BE2C (cell line): Measurements from ENCODE around the gene ZSWIM9.
A peak's percentile ranks its signal among the peaks of the same experiment; 100 is the strongest.

Source experiments
- DNase-seq: peaks from one replicate; pipeline ENCODE4 v3.0.0-alpha.2; 2020
- H3K27me3 ChIP-seq: fragments of 250-450 bp; sonication (Bioruptor Pico); 2 replicates; pipeline ENCODE4 v1.5.1; 2020; ENCODE audit warnings: mild to moderate bottlenecking
- H3K36me3 ChIP-seq: fragments of 250-450 bp; sonication (Bioruptor Pico); 2 replicates; pipeline ENCODE4 v1.5.1; 2020; ENCODE audit warnings: mild to moderate bottlenecking
- H3K4me1 ChIP-seq: fragments of 250-450 bp; sonication (Bioruptor Pico); 2 replicates; pipeline ENCODE4 v1.5.1; 2020
- H3K4me3 ChIP-seq: 2 replicates; pipeline ENCODE4 v1.5.1; 2011; ENCODE audit warnings: low read depth, low read length
- H3K9me3 ChIP-seq: fragments of 250-450 bp; sonication (Bioruptor Pico); 2 replicates; pipeline ENCODE4 v1.5.1; 2020
- CTCF ChIP-seq: IDR thresholded peaks from 2 replicates; pipeline ENCODE4 v1.5.1; 2012; ENCODE audit warnings: mild to moderate bottlenecking, low read depth, low read length

Gene ZSWIM9

GRCh38 chr19:48190288-48190884 lies 19.9 kb downstream of the ZSWIM9 start:
- TF ChIP-seq CTCF, result peak; percentile 55
- peak; percentile 85 for DNase-seq

GRCh38 chr19:48190885-48191284 lies 20.4 kb downstream of the ZSWIM9 start:
- no peak for DNase-seq
- H3K4me3 ChIP-seq, result no peak overlapping the region
- no peaks in the 10 kb centered on the region for H3K9me3 ChIP-seq
- peaks cover 9% of the 10 kb centered on the region for H3K36me3 ChIP-seq
- no peak for TF ChIP-seq CTCF
- no peaks in the 10 kb centered on the region for H3K4me1 ChIP-seq
- H3K27me3 ChIP-seq, result no peaks in the 10 kb centered on the region

More at GRCh38 chr19:48190288-48190884, 19.9 kb downstream of the ZSWIM9 start:
- Histone ChIP-seq H3K9me3 (no peaks in the 10 kb centered on the region), H3K27me3 (no peaks in the 10 kb centered on the region), H3K4me1 (no peaks in the 10 kb centered on the region), H3K36me3 (peaks cover 9% of the 10 kb centered on the region), H3K4me3 (no peak overlapping the region)

- H3K36me3 ChIP-seq, result peaks cover 9% of the 10 kb centered on the region
- H3K27me3 ChIP-seq, result no peaks in the 10 kb centered on the region
- no peak for TF ChIP-seq CTCF
- H3K4me1 ChIP-seq, result no peaks in the 10 kb centered on the region
- no peaks in the 10 kb centered on the region for H3K9me3 ChIP-seq
- DNase-seq, result no peak
- H3K4me3 ChIP-seq, result no peak overlapping the region
Observed at GRCh38 chr19:48192750-48193149, 22.3 kb downstream of the ZSWIM9 start.

GRCh38 chr19:48194041-48194843 lies 23.8 kb downstream of the ZSWIM9 start:
- DNase-seq, result peak; percentile 31
- Histone ChIP-seq H3K4me1 (no peaks in the 10 kb centered on the region), H3K4me3 (no peak overlapping the region), H3K36me3 (peaks cover 6% of the 10 kb centered on the region), H3K9me3 (no peaks in the 10 kb centered on the region), H3K27me3 (no peaks in the 10 kb centered on the region)
- TF ChIP-seq CTCF, result peak; percentile 58

- H3K27me3 ChIP-seq, result no peaks in the 10 kb centered on the region
- no peak for DNase-seq
- peaks cover 5% of the 10 kb centered on the region for H3K36me3 ChIP-seq
- H3K4me1 ChIP-seq, result no peaks in the 10 kb centered on the region
- H3K9me3 ChIP-seq, result no peaks in the 10 kb centered on the region
- TF ChIP-seq CTCF, result no peak
- no peak overlapping the region for H3K4me3 ChIP-seq
Observed at GRCh38 chr19:48194844-48195830, 24.7 kb downstream of the ZSWIM9 start.
